Fibroblast of skin of left biceps (primary cell): ENCODE results near the gene SKA1.
A peak's percentile ranks its signal among the peaks of the same experiment; 100 is the strongest.

Experiments
- DNase-seq, 2 experiments: peaks; one replicate each; pipeline ENCODE4 v3.0.0-alpha.2; 2013; ENCODE audit warnings: low read depth in 2 of 2

Gene SKA1, protein sequence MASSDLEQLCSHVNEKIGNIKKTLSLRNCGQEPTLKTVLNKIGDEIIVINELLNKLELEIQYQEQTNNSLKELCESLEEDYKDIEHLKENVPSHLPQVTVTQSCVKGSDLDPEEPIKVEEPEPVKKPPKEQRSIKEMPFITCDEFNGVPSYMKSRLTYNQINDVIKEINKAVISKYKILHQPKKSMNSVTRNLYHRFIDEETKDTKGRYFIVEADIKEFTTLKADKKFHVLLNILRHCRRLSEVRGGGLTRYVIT

GRCh38 chr18:50374753-50375391 lies at the start of gene SKA1:
SKA1 (plus strand) TSS chr18:50375046; CDS start chr18:50375831, 785 bp downstream.
- DNase-seq, result peak; percentile 75 to 78

GRCh38 chr18:50327983-50328382 lies 46.9 kb upstream of the SKA1 start:
- DNase-seq, result no peak

GRCh38 chr18:50330176-50330575 lies 44.7 kb upstream of the SKA1 start:
- DNase-seq, result no peak

DNA sequence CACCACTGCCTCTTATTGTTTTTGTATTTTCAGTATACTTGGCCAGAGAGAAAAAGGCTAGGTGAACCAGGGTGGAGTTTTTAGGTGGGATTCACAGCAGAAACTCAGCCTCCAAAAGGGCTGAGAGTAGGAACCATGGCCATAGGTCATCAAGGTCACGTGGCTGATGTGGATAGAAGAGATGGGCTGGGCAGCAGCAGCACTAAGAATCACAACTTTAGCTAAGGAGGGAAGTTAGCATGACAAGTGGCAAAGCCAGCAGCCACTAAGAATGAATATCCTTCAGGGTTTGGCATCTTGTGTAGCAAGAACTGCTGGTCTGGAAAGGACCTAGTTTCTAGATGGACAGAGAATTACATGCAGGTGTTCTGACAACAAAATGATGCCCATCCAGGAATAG lies 43.2 kb upstream of the SKA1 start:
- no peak for DNase-seq

GRCh38 chr18:50334546-50335152 lies 40.2 kb upstream of the SKA1 start:
- DNase-seq, result no peak

DNA sequence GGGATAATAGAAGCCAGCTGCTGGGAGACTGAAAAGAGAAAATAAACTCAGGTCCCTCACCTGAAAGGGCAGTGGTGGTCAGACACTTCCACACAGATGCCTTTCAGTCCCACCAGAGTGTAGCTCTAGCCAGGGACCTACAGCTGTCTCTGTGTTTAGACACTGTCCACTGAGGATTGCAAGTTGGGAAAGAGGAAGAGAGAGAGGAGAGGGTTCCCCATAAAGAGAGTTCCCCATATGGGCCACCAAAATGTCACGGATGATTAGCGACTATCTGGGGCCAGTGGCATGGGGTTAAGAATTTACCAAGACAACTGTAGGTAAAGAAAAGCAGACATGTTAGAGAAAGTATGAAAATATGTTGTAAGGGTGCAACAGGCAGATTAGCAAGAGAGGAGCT lies 36.7 kb upstream of the SKA1 start:
- no peak for DNase-seq

DNA sequence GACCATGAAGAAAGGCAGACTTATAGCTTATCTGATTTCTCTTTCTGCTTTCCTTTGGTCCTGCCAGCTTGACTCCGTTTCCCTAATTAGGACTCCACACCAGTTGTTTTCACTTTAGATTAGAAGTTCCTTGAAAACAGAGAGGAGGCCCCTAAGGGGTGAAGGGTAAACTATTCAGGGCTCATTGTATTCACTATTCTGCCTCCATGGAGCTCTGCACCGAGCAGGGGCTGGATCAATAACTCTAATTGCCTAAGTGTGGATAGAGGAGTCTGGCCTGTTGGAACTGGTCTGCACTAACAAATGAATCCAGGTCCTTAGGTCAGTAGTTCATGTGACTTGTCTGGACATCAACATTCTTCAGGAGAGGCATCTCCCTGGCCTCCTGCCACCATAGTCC lies 36.1 kb upstream of the SKA1 start:
- no peak for DNase-seq

GRCh38 chr18:50340078-50340477 lies 34.8 kb upstream of the SKA1 start:
- no peak for DNase-seq

DNA sequence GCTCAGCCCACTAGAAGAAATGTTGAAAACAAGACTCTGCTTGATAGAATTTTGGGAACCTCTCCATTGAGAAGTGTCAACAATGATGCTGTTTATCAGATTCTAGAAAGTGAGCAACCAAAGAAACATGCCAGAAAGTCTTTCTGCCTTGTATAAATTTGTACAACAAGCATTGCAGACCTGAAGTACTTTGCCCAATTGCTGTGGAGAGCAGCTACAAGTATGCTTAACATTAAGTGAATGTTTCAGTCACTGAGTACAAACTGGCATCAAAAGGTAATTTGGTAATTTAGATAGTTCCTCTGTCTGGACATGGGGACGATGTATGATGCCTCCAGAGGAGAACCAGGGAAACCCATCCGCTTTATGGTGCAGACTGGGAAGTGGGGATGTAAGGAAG lies 33.4 kb upstream of the SKA1 start:
- no peak for DNase-seq

DNA sequence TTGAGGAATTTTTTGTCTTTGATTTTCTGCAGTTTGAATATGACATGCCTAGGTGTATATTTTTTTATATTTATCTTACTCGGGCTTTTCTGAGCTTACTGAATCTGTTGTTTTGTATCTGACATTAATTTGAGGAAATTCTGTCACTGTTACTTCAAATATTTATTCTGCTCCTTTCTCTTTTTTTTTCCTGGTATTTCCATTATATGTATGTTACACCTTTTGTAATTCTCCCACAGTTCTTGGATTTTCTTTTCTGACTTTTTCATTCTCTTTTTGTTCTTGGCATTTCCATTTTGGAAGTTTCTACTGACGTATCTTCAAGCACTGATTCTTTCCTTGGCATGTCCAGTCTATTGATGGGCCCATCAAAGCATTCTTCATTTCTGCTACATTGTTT lies 24.1 kb upstream of the SKA1 start:
- DNase-seq, result no peak

DNA sequence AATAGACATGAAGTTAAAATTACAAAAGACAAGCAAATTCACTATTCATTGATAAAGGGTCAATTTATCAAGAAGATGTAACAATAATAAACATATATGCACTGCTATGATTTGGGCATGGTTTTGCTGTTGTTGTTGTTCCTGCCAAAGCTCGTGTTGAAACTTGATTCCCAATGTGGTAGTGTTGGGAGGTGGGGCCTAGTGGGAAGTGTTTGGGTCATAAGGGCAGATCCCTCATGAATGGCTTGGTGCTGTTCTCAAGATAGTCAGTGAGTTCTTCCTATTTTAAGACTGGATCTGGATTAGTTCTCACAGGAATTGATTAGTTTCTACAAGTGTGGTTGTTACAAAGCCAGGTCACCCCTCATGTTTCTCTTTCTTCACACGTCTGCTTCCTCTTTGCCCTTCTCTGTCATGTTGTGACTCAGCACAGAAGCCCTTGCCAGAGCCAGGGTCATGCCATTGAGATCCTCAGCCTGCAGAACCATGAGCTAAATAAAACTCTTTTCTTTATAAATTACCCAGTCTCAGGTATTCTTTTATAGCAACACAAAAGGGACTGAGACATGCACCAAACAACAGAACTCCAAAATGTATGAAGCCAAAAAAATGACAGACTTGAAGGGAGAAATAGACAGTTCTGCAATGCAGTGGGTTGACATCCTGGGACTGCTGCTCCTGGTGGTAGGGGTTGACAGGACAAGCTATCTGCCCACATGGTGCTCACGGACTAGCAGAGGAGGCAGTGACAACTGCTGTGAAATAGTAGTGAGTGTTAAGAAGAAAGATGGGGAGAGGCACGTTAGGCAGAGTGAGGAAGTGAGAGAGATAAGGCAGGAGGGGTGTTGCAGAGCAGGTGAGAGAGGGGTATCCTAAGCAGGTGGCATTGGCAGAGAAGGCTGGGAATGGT lies 18.6 kb upstream of the SKA1 start:
- no peak for DNase-seq

DNA sequence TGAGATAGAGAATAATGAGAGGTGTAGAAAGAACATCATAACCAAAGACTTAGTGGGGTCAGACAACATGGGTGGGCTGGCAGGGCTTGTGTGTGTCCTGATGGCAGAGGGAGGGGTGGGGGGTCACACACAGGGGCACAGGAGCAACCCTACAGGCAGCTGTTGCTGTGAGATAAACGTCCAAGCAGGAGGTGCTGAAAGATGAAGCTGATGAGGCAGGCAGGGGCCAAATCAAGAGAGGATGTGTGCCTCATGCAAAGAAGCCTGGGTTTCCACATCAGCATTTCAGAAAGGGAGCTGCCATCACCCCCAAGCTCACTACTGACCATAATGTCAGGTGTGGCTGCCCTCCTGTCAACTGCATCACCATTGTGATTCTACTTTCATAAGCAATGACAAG lies 16.0 kb upstream of the SKA1 start:
- DNase-seq, result no peak

DNA sequence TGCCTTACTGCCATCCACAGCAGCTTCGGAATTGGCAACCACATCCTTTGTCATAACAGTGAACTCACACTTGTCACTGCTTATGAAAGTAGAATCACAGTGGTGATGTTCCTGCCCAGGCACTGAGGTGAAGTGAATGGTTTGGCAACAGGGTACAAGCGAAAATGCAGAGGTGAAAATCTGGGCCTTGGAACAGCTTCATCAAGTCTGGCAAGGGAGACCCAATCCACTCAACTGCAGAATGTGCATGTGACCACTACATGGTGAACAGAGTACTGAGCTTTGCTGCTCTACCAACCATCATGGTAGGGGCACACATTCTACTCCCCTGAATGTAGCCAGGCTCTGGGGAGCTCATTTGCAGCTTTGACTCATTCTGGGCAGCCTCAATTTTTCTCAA lies 15.0 kb upstream of the SKA1 start:
- DNase-seq, result no peak

DNA sequence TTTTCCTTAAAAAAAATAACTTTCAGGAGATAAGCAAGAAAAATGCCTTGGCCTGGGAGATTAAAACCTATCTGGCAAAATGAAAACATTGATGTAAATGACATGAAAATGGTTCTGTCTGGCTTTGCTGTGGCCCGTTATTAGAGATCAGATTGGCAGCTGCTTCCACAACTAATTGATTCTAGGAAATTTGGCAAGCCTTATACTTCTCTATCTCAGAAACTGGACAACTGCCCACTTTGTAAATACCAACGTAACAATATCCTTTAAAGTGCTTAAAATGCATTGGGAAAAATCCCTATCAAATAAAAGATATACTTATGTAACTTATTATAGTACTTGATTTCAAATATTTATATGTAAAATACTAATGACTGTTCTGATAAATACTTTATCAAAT lies 14.2 kb upstream of the SKA1 start:
- no peak for DNase-seq

DNA sequence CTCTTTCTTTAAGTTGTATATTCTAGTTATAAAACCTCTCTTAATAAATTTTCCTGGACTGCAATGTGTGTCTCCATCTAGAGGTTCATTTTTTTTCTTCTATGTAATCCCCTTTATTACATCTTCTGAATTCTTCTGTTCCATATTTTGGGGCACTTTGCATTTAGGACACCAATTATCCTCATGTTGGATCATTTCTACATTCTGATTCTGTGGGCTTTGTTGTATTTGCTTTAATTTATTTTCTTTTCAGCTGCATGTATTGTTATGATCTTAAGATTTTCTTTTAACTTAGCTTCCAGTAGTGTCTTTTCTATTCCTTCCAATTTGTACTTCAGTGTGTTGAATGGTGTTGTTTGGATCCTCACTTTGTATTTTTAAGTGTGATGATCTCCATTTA lies 5.2 kb upstream of the SKA1 start:
- DNase-seq, result no peak

DNA sequence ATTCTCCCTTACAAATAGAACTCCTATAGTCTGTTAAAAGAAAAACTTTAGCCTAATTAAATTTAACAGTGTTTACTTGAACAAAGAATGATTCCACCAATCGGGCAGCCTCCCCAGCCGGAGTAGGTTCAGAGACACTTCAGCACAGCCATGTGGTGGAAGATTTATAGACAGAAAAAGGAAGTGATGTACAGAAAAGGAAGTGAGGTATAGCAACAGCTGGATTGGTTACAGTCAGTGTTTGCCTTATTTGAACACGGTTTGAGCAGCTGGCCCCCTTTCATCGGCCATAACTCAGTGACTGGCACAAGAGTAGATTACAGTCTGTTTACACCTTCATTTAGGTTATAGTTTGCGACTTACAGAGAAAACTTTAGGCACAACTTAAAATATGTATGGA lies 2.1 kb upstream of the SKA1 start:
- DNase-seq, result no peak

GRCh38 chr18:50373561-50374219 lies 1.2 kb upstream of the SKA1 start:
- DNase-seq, result no peak

- DNase-seq, result no peak
Observed at GRCh38 chr18:50374220-50374752, 560 bp upstream of the SKA1 start.

GRCh38 chr18:50377061-50377798 lies 2.4 kb downstream of the SKA1 start:
- no peak for DNase-seq

GRCh38 chr18:50388988-50389387 lies 14.1 kb downstream of the SKA1 start:
- no peak for DNase-seq

DNA sequence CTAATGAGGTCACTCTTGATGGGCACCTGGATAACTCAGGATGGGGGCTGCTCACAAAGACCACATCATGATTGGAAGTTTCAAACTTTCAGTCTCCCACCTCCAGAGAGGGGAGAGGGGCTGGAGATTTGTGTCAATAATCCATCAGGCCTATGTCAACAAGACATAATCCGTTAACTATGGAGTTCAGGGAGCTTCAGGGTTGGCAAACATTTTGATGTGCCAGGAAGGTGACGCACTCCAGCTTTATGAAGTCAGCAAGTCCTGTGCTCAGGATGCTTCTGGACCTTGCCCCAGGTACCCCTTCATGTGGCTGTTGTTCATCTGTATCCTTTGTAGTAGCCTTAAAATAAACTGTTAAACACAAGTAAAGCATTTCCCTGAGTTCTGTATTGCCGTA lies 19.0 kb downstream of the SKA1 start:
- no peak for DNase-seq
